Breast epithelium (tissue), 4 donors: ENCODE data around the gene MEF2C. TPM values are rescaled to one million over a fixed set of nuclear protein-coding genes. Genes with fewer than 3 reads are reported as not detected.
A peak's percentile ranks its signal among the peaks of the same experiment; 100 is the strongest.

Experiments used
- DNase-seq, 2 donors: peaks; one replicate each; pipeline ENCODE4 v3.0.0-alpha.2; 2019; ENCODE audit warnings: low spot score in 2 of 2
- H3K27ac ChIP-seq, 2 donors: fragments of 200-600 bp; sonication (generic) in 1 of 2; one replicate each; pipeline ENCODE4 v1.5.1; 2016 to 2019; ENCODE audit warnings: mild to moderate bottlenecking in 1 of 2
- H3K27me3 ChIP-seq, 2 donors: fragments of 200-600 bp; sonication (generic) in 1 of 2; one replicate each; pipeline versions ENCODE4 v1.5.1 to v1.6.0; 2017 to 2019; ENCODE audit warnings: control low read depth in 1 of 2, mild to moderate bottlenecking in 1 of 2
- H3K36me3 ChIP-seq: fragments of 200-600 bp; one replicate; pipeline ENCODE4 v1.5.1; 2019
- H3K4me1 ChIP-seq, 2 donors: fragments of 200-600 bp; sonication (generic); one replicate each; pipeline ENCODE4 v1.5.1; 2016 to 2019; ENCODE audit warnings: control low read depth in 1 of 2
- H3K4me3 ChIP-seq, 3 donors: fragments of 200-600 bp; sonication (generic); 1 replicate in 2 of 3; 2 replicates in 1 of 3; pipeline ENCODE4 v1.5.1; 2016 to 2019; ENCODE audit warnings: mild to moderate bottlenecking in 3 of 3, moderate library complexity in 2 of 3
- H3K9me3 ChIP-seq, 2 donors: fragments of 200-600 bp; sonication (generic) in 1 of 2; one replicate each; pipeline ENCODE4 v1.5.1; 2016 to 2019; ENCODE audit warnings: control low read depth in 1 of 2
- CTCF ChIP-seq, 3 donors: fragments of 450-650 bp; IDR thresholded peaks; one replicate each; pipeline ENCODE4 v1.5.1; 2016 to 2017; ENCODE audit warnings: antibody characterized with exemption in 3 of 3, mild to moderate bottlenecking in 3 of 3, moderate library complexity in 3 of 3
- POLR2A ChIP-seq: fragments of 450-650 bp; IDR thresholded peaks from one replicate; pipeline ENCODE4 v1.6.1; 2016; ENCODE audit warnings: antibody characterized with exemption, mild to moderate bottlenecking, moderate library complexity
- POLR2AphosphoS5 ChIP-seq, 3 donors: sonication (generic); formaldehyde crosslinking; IDR thresholded peaks; one replicate each; pipeline ENCODE4 v1.6.1; 2017; ENCODE audit warnings: antibody characterized with exemption in 3 of 3
- intact Hi-C: fragments of 100-400 bp; cut with DNase I; formaldehyde crosslinking; loops from one replicate; pipeline ENCODE4 v1.15.1; 2023; ENCODE audit warnings: low total_unique reads
- total RNA-seq, 3 donors: library from RNA; depleted of rRNA; stranded (reverse); fragments of >200 nt; gene quantifications; one replicate each; pipeline ENCODE4 v1.1.0, GENCODE V29; 2016

MEF2C gene
- total RNA-seq, 3 donors from 2014 or later = 27.4 to 41.8 (median 32.1) TPM

- Histone ChIP-seq H3K27me3 (no peaks in the 10 kb centered on the region), H3K27ac (peak overlapping the region in 1 of 2 donors; percentile 55), H3K9me3 (no peaks in the 10 kb centered on the region), H3K4me3 (no peak overlapping the region), H3K4me1 (no peaks in the 10 kb centered on the region), H3K36me3 (no peaks in the 10 kb centered on the region)
- intact Hi-C loops = no loop called here
- TF ChIP-seq POLR2AphosphoS5 (IDR thresholded peaks at IDR 0.05) (no peak), POLR2A (no peak), CTCF (IDR thresholded peaks at IDR 0.05) (no peak)
- no peak for DNase-seq
Observed at GRCh38 chr5:88732862-88733261, 150.1 kb downstream of the MEF2C start.

DNA sequence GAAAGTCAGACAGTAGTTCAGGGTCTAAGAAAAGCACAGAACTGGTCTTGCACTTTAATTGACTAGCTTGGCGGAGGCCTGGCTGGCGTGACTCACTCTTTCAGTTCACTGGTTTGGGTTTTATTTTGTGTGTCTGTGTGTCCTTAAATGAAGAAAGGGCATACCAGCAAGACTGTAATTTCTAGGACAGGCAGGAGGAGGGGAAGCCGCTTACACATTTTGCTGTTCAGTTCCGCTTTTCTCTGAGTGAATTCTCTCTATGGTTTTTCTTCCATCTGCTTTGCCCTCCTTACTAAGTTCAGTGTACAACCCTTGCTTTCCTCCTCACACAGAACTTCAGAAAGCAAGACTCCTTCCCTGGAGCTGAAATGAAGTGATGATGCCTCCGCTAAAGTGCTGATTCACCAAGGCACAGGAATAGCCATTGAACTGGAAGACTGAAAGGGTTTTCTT lies 150.8 kb downstream of the MEF2C start:
- no peak for DNase-seq
- no peaks in the 10 kb centered on the region for H3K9me3 ChIP-seq
- H3K4me3 ChIP-seq = no peak overlapping the region
- no peaks in the 10 kb centered on the region for H3K36me3 ChIP-seq
- intact Hi-C loops = no loop called here
- TF ChIP-seq POLR2A (no peak), CTCF (IDR thresholded peaks at IDR 0.05) (no peak), POLR2AphosphoS5 (IDR thresholded peaks at IDR 0.05) (no peak)
- peak overlapping the region; percentile 10 to 55 for H3K27ac ChIP-seq
- no peaks in the 10 kb centered on the region for H3K4me1 ChIP-seq
- no peaks in the 10 kb centered on the region for H3K27me3 ChIP-seq

GRCh38 chr5:88729829-88730182 lies 153.2 kb downstream of the MEF2C start:
- TF ChIP-seq POLR2A (no peak), CTCF (IDR thresholded peaks at IDR 0.05) (no peak), POLR2AphosphoS5 (IDR thresholded peaks at IDR 0.05) (no peak)
- Histone ChIP-seq H3K36me3 (no peaks in the 10 kb centered on the region), H3K27me3 (no peaks in the 10 kb centered on the region), H3K27ac (no peak overlapping the region), H3K4me3 (no peak overlapping the region), H3K4me1 (no peaks in the 10 kb centered on the region), H3K9me3 (no peaks in the 10 kb centered on the region)
- DNase-seq = no peak
- intact Hi-C loops = no loop called here

DNA sequence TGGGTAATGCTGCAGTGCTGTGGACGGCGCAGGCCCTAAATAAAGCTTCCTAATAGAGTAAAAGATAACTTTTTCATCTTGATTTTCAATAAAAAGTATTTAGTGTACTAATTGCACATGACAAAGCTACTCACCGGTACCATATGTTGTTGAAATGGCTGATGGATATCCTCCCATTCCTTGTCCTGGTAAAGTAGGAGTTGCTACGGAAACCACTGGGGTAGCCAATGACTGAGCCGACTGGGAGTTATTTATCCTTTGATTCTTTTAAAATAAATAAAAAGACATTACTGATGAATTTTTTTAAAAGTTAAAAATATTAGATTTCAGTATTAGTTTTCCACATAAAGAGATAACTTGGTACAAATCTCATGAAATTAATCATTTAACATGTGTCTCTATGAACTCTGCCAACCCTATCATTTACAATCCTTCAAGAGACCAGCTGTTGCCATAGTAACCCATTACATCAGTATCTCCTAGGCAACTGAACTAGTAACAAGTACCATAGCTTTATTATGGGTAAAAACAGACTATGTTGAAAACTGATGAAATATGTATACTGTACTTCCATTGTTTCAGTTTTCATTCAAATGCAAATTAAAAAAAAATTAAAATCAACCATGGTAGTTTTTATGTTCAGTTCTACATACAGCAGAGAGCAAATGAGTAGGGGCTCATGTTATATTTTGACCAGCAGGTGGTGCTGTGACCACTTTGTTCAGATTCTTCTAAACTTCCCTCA lies 153.7 kb downstream of the MEF2C start:
- TF ChIP-seq POLR2A = no peak
- TF ChIP-seq CTCF (IDR thresholded peaks at IDR 0.05) = peak; percentile 57 to 77 (median 75)
- H3K4me1 ChIP-seq = no peaks in the 10 kb centered on the region
- DNase-seq = peak in 1 of 2 donors; percentile 38
- H3K9me3 ChIP-seq = no peaks in the 10 kb centered on the region
- no peak overlapping the region for H3K4me3 ChIP-seq
- no peaks in the 10 kb centered on the region for H3K36me3 ChIP-seq
- H3K27me3 ChIP-seq = no peaks in the 10 kb centered on the region
- H3K27ac ChIP-seq = no peak overlapping the region
- intact Hi-C loops = no loop called here

DNA sequence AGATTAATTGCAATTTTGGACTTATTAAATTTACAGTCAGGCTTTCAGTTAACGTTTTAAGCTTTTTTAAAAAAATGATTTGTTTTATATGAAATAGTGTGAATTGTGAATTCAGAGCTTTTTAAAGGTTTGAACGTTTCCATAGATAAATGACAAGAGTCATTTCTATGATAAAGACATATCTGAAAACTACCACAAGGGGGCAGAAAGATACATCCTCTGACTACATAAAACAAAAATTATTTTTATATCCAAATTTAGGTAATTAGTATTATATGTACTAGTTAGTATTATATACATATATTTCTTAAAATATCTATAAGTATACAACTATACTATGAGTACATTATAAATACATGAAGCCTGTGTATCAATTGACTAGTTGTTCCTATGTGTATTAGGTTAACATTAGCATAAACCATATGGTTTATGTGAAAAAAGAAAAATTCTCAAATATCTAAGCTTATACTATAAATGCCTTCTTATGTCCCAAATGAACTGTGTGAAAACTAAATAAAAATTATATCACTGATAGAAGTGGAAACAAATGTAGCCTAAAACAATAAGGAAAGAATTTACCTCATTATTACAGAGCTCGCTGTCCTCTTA lies 155.2 kb downstream of the MEF2C start:
- TF ChIP-seq POLR2A (no peak), POLR2AphosphoS5 (IDR thresholded peaks at IDR 0.05) (no peak), CTCF (IDR thresholded peaks at IDR 0.05) (peak in 2 of 3 donors; percentile 37 to 39)
- intact Hi-C loops = no loop called here

More for the DNA sequence above, 155.2 kb downstream of the MEF2C start:
- no peak overlapping the region for H3K27ac ChIP-seq
- H3K9me3 ChIP-seq = no peaks in the 10 kb centered on the region
- H3K4me1 ChIP-seq = no peaks in the 10 kb centered on the region
- no peaks in the 10 kb centered on the region for H3K36me3 ChIP-seq
- DNase-seq = no peak
- no peaks in the 10 kb centered on the region for H3K27me3 ChIP-seq
- H3K4me3 ChIP-seq = no peak overlapping the region
